Adipose tissue (tissue), 3 donors: ENCODE measurements around the gene RHOJ. TPM values are rescaled to one million over a fixed set of nuclear protein-coding genes. Genes with fewer than 3 reads are reported as not detected.
"Not testable (repeated sequence)": the region's sequence is repeated elsewhere in the genome, so short reads cannot be mapped to it uniquely, and the experiment has no call there.

Experiments
- H3K27ac ChIP-seq: one replicate; pipeline ENCODE4 v1.5.1; 2013; ENCODE audit warnings: low read depth, low read length
- WGBS, 3 donors: extraction: QIAGEN DNeasy Blood & Tissue Kit; methylation state at CpG; one replicate each; pipeline ENCODE4 v1.1.7; 2013; 5-methylcytosine and 5-hydroxymethylcytosine counted together
- polyA plus RNA-seq, 3 donors: library from polyadenylated mRNA; stranded (reverse); fragments of 200-250 nt; gene quantifications; one replicate each; pipeline ENCODE4 v1.2.3, GENCODE V29; 2013
- donor health status: healthy with polysubstance abuse.
- donor health status: Bipolar disorder and iron deficiency.
- donor health status: healthy.

Gene RHOJ
- polyA plus RNA-seq, result 10 to 100 TPM in 2 of 3 donors, 1 to 10 TPM in 1; 3.9 to 22.0 (median 17.6) TPM

DNA sequence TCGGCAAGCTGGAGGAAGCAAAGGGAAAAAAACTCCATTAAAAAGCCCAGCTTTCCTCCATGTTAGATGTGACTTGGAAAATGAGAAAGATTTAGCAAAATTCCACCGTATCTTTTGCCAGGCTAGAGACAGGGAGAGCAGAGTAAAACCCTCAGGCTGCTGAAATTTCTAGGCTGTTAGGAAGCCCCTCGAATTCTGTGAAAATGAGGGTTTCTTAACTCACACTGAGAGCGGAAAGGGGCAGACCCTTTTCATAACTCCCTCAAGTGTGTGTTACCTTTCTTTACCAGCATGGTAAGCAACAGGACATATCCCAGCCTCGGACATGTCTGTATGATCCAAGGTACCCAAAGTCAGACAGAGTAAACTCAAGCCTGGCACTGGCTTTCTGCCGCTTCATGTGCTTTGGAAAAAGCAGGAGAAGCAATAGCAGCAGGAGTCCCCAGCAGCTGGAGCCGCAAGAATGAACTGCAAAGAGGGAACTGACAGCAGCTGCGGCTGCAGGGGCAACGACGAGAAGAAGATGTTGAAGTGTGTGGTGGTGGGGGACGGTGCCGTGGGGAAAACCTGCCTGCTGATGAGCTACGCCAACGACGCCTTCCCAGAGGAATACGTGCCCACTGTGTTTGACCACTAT, at the start of gene RHOJ:
Gene RHOJ (plus strand): TSS at position 37 of the 637 bp plus-strand sequence. CDS start 427 bp downstream, at position 464.
- WGBS, 3 donors, result 22 to 34% (median 27%) methylated on average over 16 of the region's 16 CpGs
- no peak within 1 kb of the TSS for H3K27ac ChIP-seq

DNA sequence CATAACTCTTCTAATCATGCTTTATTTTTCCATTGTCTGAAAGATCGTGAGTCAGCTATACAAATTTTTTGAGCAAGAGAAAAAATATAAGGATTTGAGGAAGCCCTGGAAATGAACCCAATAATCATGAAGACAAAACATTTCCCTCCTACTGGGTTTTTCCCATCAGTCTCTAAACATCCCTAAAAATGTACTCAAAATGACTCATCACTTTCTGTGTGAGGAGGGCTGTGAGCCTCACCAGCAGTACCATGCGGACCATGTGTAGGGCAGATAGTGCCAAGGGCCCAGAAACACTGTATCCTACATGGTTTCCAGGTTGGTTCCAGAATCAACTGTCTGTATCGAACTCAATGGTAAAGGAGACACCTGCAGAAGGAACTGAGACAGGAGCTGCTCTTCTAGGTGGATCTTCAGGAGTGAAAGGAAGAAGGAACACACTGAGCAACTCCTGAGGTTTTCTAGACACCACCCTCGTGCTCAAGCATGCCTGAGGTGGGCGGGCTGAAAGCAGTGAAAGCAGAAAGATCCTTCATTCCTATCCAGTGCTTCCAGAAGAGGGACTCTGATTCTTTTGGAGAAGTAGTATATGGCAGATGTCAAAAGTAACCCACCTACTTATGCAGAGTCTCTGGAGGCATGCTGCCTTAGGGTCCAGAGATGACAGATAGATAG, 48.6 kb upstream of the RHOJ start:
- 60 to 67% (median 63%) methylated on average over 4 to 5 of the region's 5 CpGs for WGBS, 3 donors

GRCh38 chr14:63157195-63157594, 47.0 kb upstream of the RHOJ start:
- WGBS, 3 donors, result 43 to 67% (median 63%) methylated on average over 2 of the region's 2 CpGs
- no peak overlapping the region for H3K27ac ChIP-seq

More for the DNA sequence above, 48.6 kb upstream of the RHOJ start:
- no peak overlapping the region for H3K27ac ChIP-seq

DNA sequence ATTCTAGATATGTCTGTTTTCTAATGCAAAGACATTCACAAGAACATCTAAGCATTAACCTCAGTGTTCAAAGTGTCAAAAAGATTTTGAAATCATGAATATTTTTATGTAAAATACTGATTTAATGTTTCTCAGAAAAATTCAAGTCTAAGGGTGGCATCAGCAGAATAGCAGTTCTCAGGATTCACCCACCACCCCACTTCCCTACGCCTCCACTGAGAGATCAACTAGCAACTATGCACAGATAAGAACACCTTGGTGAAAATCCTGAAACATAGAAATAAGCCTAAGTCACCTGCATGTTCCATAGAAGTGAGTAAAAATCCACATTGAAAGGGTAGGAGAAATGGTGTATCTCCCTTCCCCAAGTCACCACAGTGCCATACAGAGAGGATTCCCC, 40.9 kb upstream of the RHOJ start:
- H3K27ac ChIP-seq, result no peak overlapping the region
- WGBS, 3 donors, result 79 to 98% (median 97%) methylated on average over 1 of the region's 1 CpG

- H3K27ac ChIP-seq, result no peak overlapping the region
- 89 to 93% (median 91%) methylated on average over 2 of the region's 2 CpGs for WGBS, 3 donors
Measured at GRCh38 chr14:63164108-63164683, 40.0 kb upstream of the RHOJ start.

GRCh38 chr14:63165267-63165666, 39.0 kb upstream of the RHOJ start:
- not testable (repeated sequence) for H3K27ac ChIP-seq
- WGBS, 3 donors, result 96 to 98% (median 97%) methylated on average over 13 to 20 of the region's 23 CpGs

GRCh38 chr14:63167044-63167443, 37.2 kb upstream of the RHOJ start:
- 95 to 96% (median 96%) methylated on average over 2 of the region's 2 CpGs for WGBS, 3 donors

GRCh38 chr14:63174760-63175191, 29.5 kb upstream of the RHOJ start:
- H3K27ac ChIP-seq, result no peak overlapping the region
- WGBS, 3 donors, result 10 to 23% (median 17%) methylated on average over 2 of the region's 2 CpGs

More at GRCh38 chr14:63167044-63167443, 37.2 kb upstream of the RHOJ start:
- H3K27ac ChIP-seq, result no peak overlapping the region

DNA sequence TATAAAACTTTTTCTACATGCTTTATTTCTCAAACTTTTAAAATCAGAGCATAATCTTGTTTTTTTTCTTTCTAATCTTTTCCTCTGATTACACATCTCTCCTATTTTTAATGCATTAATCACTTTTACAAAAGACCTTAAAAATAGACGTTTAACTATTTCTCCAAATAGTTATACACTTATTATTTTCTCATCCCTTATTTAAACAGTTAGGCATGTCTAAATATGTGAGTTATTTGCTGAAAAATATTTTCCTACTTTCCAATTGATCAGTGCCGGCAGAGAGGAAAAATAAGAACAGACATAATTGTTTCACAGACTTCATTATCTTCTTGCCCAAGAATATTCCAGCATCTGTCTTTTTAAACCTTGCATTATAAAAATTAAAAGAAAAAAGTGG, 28.7 kb upstream of the RHOJ start:
- H3K27ac ChIP-seq, result no peak overlapping the region
- 19 to 59% (median 55%) methylated on average over 2 of the region's 2 CpGs for WGBS, 3 donors

DNA sequence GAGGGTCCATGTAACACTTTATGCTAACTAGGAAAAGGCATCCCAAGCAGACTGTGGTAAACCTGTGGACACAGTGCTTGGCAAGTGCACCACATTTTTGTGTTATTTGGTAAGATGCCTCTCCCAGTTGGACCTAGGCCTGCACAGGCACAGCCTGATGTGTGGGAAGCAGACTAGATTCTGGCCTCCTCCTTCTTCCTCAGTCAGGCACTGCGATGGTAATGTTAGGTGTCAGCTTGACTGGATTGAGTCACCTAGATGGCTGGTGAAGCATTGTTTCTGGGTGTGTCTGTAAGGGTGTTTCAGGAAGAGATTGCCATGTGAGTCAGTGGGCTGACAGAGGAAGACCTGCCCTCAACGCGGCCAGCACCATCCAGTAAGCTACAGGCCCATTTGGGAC, 25.3 kb upstream of the RHOJ start:
- 66 to 96% (median 81%) methylated on average over 3 of the region's 3 CpGs for WGBS, 3 donors
- H3K27ac ChIP-seq, result no peak overlapping the region

GRCh38 chr14:63179383-63179782, 24.9 kb upstream of the RHOJ start:
- H3K27ac ChIP-seq, result no peak overlapping the region
- WGBS, 3 donors, result 75 to 85% (median 80%) methylated on average over 4 of the region's 4 CpGs

GRCh38 chr14:63180011-63180410, 24.2 kb upstream of the RHOJ start:
- no peak overlapping the region for H3K27ac ChIP-seq
- WGBS, 3 donors, result 75 to 83% (median 76%) methylated on average over 3 of the region's 3 CpGs

DNA sequence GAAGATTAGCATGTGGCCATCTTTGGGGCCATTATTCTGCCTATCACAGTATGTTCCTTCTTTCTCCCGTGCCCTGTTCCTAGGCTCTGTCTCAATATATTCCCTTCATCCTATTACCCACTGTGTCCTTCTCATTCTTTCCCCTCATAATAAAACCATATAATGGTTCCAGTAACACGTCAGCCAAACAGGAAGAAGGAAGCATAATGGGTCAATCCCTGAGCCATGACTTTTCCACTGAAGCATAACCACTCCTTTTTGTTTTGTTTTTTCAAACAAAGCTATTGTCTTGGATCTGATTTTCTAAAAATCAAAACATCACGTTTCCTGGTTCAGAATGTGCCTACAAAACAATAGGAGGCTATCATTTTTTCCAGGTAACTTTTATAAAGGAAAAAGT, 21.3 kb upstream of the RHOJ start:
- H3K27ac ChIP-seq, result no peak overlapping the region
- WGBS, 3 donors, result 58 to 70% (median 68%) methylated on average over 3 of the region's 3 CpGs

- 82 to 91% (median 87%) methylated on average over 1 of the region's 1 CpG for WGBS, 3 donors
- no peak overlapping the region for H3K27ac ChIP-seq
Measured at GRCh38 chr14:63186453-63186852, 17.8 kb upstream of the RHOJ start.

DNA sequence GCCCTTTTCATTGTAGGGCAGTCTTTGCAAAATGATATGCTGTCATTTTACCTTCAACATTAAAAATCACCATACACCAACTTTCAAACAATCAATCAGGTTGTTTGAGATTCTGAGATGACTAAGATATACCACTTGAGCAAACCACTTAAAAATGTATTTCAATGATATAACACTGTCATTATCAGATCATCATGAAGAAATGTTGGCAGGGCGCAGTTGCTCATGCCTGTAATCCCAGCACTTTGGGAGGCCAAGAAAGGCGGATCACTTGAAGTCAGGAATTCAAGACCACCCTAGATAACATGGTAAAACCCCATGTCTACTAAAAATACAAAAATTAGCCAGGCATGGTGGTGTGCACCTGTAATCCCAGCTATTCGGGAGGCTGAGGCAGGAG, 13.0 kb upstream of the RHOJ start:
- no peak overlapping the region for H3K27ac ChIP-seq
- 84 to 95% (median 90%) methylated on average over 3 of the region's 3 CpGs for WGBS, 3 donors

- H3K27ac ChIP-seq, result no peak overlapping the region
- 46 to 69% (median 52%) methylated on average over 2 of the region's 2 CpGs for WGBS, 3 donors
Measured at GRCh38 chr14:63192085-63192484, 12.2 kb upstream of the RHOJ start.

- 94 to 96% (median 94%) methylated on average over 2 of the region's 2 CpGs for WGBS, 3 donors
- no peak overlapping the region for H3K27ac ChIP-seq
Measured at GRCh38 chr14:63193236-63193635, 11.0 kb upstream of the RHOJ start.

- 70 to 77% (median 73%) methylated on average over 5 of the region's 5 CpGs for WGBS, 3 donors
- H3K27ac ChIP-seq, result no peak overlapping the region
Measured at GRCh38 chr14:63200035-63200740, 4.1 kb upstream of the RHOJ start.

GRCh38 chr14:63200767-63201166, 3.5 kb upstream of the RHOJ start:
- H3K27ac ChIP-seq, result no peak overlapping the region
